Stimulated activated memory B cell treated with anti-CD40 and anti-IgM and Interleukin-4, amounts not matched to agents 10 μg/mL and 1 μg/mL and 100 μg/mL, for 72 hours (primary cell): Measurements from ENCODE around the gene RHOXF1.
A peak's percentile ranks its signal among the peaks of the same experiment; 100 is the strongest.
"Not testable (repeated sequence)": the region's sequence is repeated elsewhere in the genome, so short reads cannot be mapped to it uniquely, and the experiment has no call there.

Experiments used
- ATAC-seq: fragments of 150-1000 bp; cut with Tn5 transposase; 2 replicates; pipeline ENCODE4 v1.10.0; 2021
- H3K27ac Mint-ChIP-seq: one replicate; pipeline ENCODE4 v1.8.0; 2022; ENCODE audit warnings: mild to moderate bottlenecking, mixed read lengths
- H3K27me3 Mint-ChIP-seq: one replicate; pipeline ENCODE4 v1.8.0; 2022; ENCODE audit warnings: mixed read lengths
- H3K36me3 Mint-ChIP-seq: one replicate; pipeline ENCODE4 v1.8.0; 2022; ENCODE audit warnings: mixed read lengths
- H3K4me1 Mint-ChIP-seq: one replicate; pipeline ENCODE4 v1.8.0; 2022; ENCODE audit warnings: mixed read lengths
- H3K4me3 Mint-ChIP-seq: one replicate; pipeline ENCODE4 v1.8.0; 2022; ENCODE audit warnings: mild to moderate bottlenecking, moderate library complexity, mixed read lengths
- H3K9me3 Mint-ChIP-seq: one replicate; pipeline ENCODE4 v1.8.0; 2022; ENCODE audit warnings: mixed read lengths

The RHOXF1 gene

GRCh38 chrX:120115438-120115963 lies at the start of gene RHOXF1:
Gene RHOXF1, minus strand, starts transcription at chrX:120115913. Its CDS starts 51 bp downstream, at chrX:120115862.
- Mint-ChIP-seq H3K9me3 (peaks cover 3% of the 10 kb centered on the region), H3K4me1 (no peaks in the 10 kb centered on the region), H3K27ac (no peak within 1 kb of the TSS), H3K36me3 (no peaks in the 10 kb centered on the region), H3K27me3 (no peaks in the 10 kb centered on the region), H3K4me3 (no peak within 1 kb of the TSS)
- ATAC-seq = no peak

- H3K36me3 Mint-ChIP-seq, ATAC-seq, H3K4me3 Mint-ChIP-seq, H3K27me3 Mint-ChIP-seq, H3K27ac Mint-ChIP-seq, H3K4me1 Mint-ChIP-seq, H3K9me3 Mint-ChIP-seq: not testable (repeated sequence)
These were observed 43.4 kb upstream of the RHOXF1 start for GRCh38 chrX:120159086-120159485.

GRCh38 chrX:120158313-120158712 lies 42.6 kb upstream of the RHOXF1 start, which contains the start of gene RHOXF2:
Gene RHOXF2, plus strand, starts transcription at chrX:120158613. Its CDS starts 138 bp downstream, at chrX:120158751.
- not testable (repeated sequence) for H3K9me3 Mint-ChIP-seq, H3K36me3 Mint-ChIP-seq, H3K4me3 Mint-ChIP-seq, H3K4me1 Mint-ChIP-seq, ATAC-seq, H3K27ac Mint-ChIP-seq, H3K27me3 Mint-ChIP-seq

- H3K27ac Mint-ChIP-seq, ATAC-seq, H3K4me1 Mint-ChIP-seq, H3K27me3 Mint-ChIP-seq, H3K9me3 Mint-ChIP-seq, H3K4me3 Mint-ChIP-seq: not testable (repeated sequence)
- H3K36me3 Mint-ChIP-seq = peaks cover 11% of the 10 kb centered on the region
These were observed 34.5 kb upstream of the RHOXF1 start for GRCh38 chrX:120150109-120150744.

- Mint-ChIP-seq H3K4me1 (peaks cover 21% of the 10 kb centered on the region), H3K9me3 (peaks cover 7% of the 10 kb centered on the region), H3K27me3 (no peaks in the 10 kb centered on the region), H3K36me3 (peaks cover 11% of the 10 kb centered on the region), H3K4me3 (no peak overlapping the region), H3K27ac (no peak overlapping the region)
- no peak for ATAC-seq
These were observed 31.8 kb upstream of the RHOXF1 start for GRCh38 chrX:120147537-120147936.

GRCh38 chrX:120146323-120146722 lies 30.6 kb upstream of the RHOXF1 start:
- not testable (repeated sequence) for H3K27me3 Mint-ChIP-seq, ATAC-seq, H3K9me3 Mint-ChIP-seq

GRCh38 chrX:120145295-120145925 lies 29.7 kb upstream of the RHOXF1 start:
- Mint-ChIP-seq H3K27me3 (no peaks in the 10 kb centered on the region), H3K9me3 (peaks cover 7% of the 10 kb centered on the region), H3K27ac (no peak overlapping the region), H3K36me3 (peaks cover 11% of the 10 kb centered on the region), H3K4me1 (peaks cover 24% of the 10 kb centered on the region), H3K4me3 (no peak overlapping the region)
- ATAC-seq = no peak

More at GRCh38 chrX:120146323-120146722, 30.6 kb upstream of the RHOXF1 start:
- not testable (repeated sequence) for H3K27ac Mint-ChIP-seq, H3K4me3 Mint-ChIP-seq
- Mint-ChIP-seq H3K4me1 (peaks cover 24% of the 10 kb centered on the region), H3K36me3 (peaks cover 11% of the 10 kb centered on the region)

- Mint-ChIP-seq H3K27me3 (no peaks in the 10 kb centered on the region), H3K9me3 (peaks cover 7% of the 10 kb centered on the region), H3K27ac (peak overlapping the region; percentile 35), H3K36me3 (peaks cover 11% of the 10 kb centered on the region), H3K4me3 (peak overlapping the region; percentile 52), H3K4me1 (peaks cover 24% of the 10 kb centered on the region)
- no peak for ATAC-seq
These were observed 28.6 kb upstream of the RHOXF1 start for GRCh38 chrX:120144178-120144844.

- ATAC-seq = no peak
- H3K4me1 Mint-ChIP-seq = peaks cover 24% of the 10 kb centered on the region
- H3K27ac Mint-ChIP-seq = no peak overlapping the region
- H3K27me3 Mint-ChIP-seq = no peaks in the 10 kb centered on the region
- H3K9me3 Mint-ChIP-seq = no peaks in the 10 kb centered on the region
- no peaks in the 10 kb centered on the region for H3K36me3 Mint-ChIP-seq
- no peak overlapping the region for H3K4me3 Mint-ChIP-seq
These were observed 24.7 kb upstream of the RHOXF1 start for GRCh38 chrX:120140293-120140981.

- no peaks in the 10 kb centered on the region for H3K9me3 Mint-ChIP-seq
- no peak for ATAC-seq
- H3K27ac Mint-ChIP-seq = no peak overlapping the region
- H3K27me3 Mint-ChIP-seq = no peaks in the 10 kb centered on the region
- H3K36me3 Mint-ChIP-seq = no peaks in the 10 kb centered on the region
- peaks cover 2% of the 10 kb centered on the region for H3K4me1 Mint-ChIP-seq
- H3K4me3 Mint-ChIP-seq = no peak overlapping the region
These were observed 21.7 kb upstream of the RHOXF1 start for GRCh38 chrX:120137439-120137838.

GRCh38 chrX:120136840-120137239 lies 21.1 kb upstream of the RHOXF1 start:
- Mint-ChIP-seq H3K4me3 (no peak overlapping the region), H3K27me3 (no peaks in the 10 kb centered on the region), H3K36me3 (no peaks in the 10 kb centered on the region), H3K4me1 (no peaks in the 10 kb centered on the region), H3K27ac (no peak overlapping the region), H3K9me3 (no peaks in the 10 kb centered on the region)
- ATAC-seq = no peak

- no peak overlapping the region for H3K4me3 Mint-ChIP-seq
- H3K27me3 Mint-ChIP-seq = no peaks in the 10 kb centered on the region
- H3K9me3 Mint-ChIP-seq = no peaks in the 10 kb centered on the region
- no peak for ATAC-seq
- H3K4me1 Mint-ChIP-seq = no peaks in the 10 kb centered on the region
- no peak overlapping the region for H3K27ac Mint-ChIP-seq
- H3K36me3 Mint-ChIP-seq = no peaks in the 10 kb centered on the region
These were observed 20.4 kb upstream of the RHOXF1 start for GRCh38 chrX:120136128-120136527.

GRCh38 chrX:120128306-120128846 lies 12.7 kb upstream of the RHOXF1 start:
- not testable (repeated sequence) for H3K4me3 Mint-ChIP-seq, H3K36me3 Mint-ChIP-seq, ATAC-seq, H3K27me3 Mint-ChIP-seq, H3K4me1 Mint-ChIP-seq, H3K9me3 Mint-ChIP-seq, H3K27ac Mint-ChIP-seq

GRCh38 chrX:120125444-120125843 lies 9.7 kb upstream of the RHOXF1 start:
- Mint-ChIP-seq H3K9me3 (no peaks in the 10 kb centered on the region), H3K36me3 (no peaks in the 10 kb centered on the region), H3K27me3 (no peaks in the 10 kb centered on the region), H3K27ac (no peak overlapping the region), H3K4me3 (no peak overlapping the region), H3K4me1 (no peaks in the 10 kb centered on the region)
- ATAC-seq = no peak

GRCh38 chrX:120120223-120120622 lies 4.5 kb upstream of the RHOXF1 start:
- H3K27me3 Mint-ChIP-seq = no peaks in the 10 kb centered on the region
- no peaks in the 10 kb centered on the region for H3K36me3 Mint-ChIP-seq
- H3K4me3 Mint-ChIP-seq = no peak overlapping the region
- no peaks in the 10 kb centered on the region for H3K9me3 Mint-ChIP-seq
- no peak for ATAC-seq
- H3K27ac Mint-ChIP-seq = no peak overlapping the region
- no peaks in the 10 kb centered on the region for H3K4me1 Mint-ChIP-seq
